GM23338 (cell line): Measurements from ENCODE around the gene CACNA1G. TPM values are rescaled to one million over a fixed set of nuclear protein-coding genes. Genes with fewer than 3 reads are reported as not detected.

ENCODE experiments used
- ATAC-seq: fragments of 200-7000 bp; cut with Tn5 transposase; 3 replicates; pipeline ENCODE4 v1.9.1; 2020
- DNase-seq: peaks from one replicate; pipeline ENCODE4 v3.0.0-alpha.2; 2015; ENCODE audit warnings: low spot score
- H2AFZ ChIP-seq: fragments of 200-600 bp; sonication (generic); 2 replicates; pipeline ENCODE4 v1.8.0; 2016; ENCODE audit warnings: antibody characterized with exemption, mild to moderate bottlenecking, moderate library complexity
- H3F3A ChIP-seq: fragments of 200-600 bp; sonication (generic); replicated peaks from 2 replicates; pipeline ENCODE4 v1.8.0; 2017; ENCODE audit warnings: antibody characterized with exemption, mixed run types, low read depth
- H3K27ac ChIP-seq: fragments of 200-600 bp; sonication (generic); 2 replicates; pipeline ENCODE4 v1.6.1; 2016; ENCODE audit warnings: low read depth
- H3K27me3 ChIP-seq: fragments of 200-600 bp; sonication (generic); 2 replicates; pipeline ENCODE4 v1.8.0; 2016; ENCODE audit warnings: mild to moderate bottlenecking, mixed run types, moderate library complexity; ENCODE audit not compliant: insufficient read depth
- H3K36me3 ChIP-seq: fragments of 200-600 bp; sonication (generic); 2 replicates; pipeline ENCODE4 v1.8.0; 2016; ENCODE audit warnings: mild to moderate bottlenecking; ENCODE audit not compliant: insufficient read depth
- H3K4me1 ChIP-seq: fragments of 200-600 bp; sonication (generic); 2 replicates; pipeline ENCODE4 v1.8.0; 2016; ENCODE audit warnings: mild to moderate bottlenecking, moderate library complexity; ENCODE audit not compliant: insufficient read depth
- H3K4me2 ChIP-seq: fragments of 200-600 bp; sonication (generic); 2 replicates; pipeline ENCODE4 v1.7.1; 2017; ENCODE audit warnings: mixed run types
- H3K4me3 ChIP-seq: fragments of 200-600 bp; sonication (generic); 2 replicates; pipeline ENCODE4 v1.6.1; 2016; ENCODE audit warnings: mixed run types
- H3K79me2 ChIP-seq: fragments of 200-600 bp; sonication (generic); replicated peaks from 2 replicates; pipeline ENCODE4 v1.8.0; 2017; ENCODE audit warnings: mild to moderate bottlenecking; ENCODE audit not compliant: insufficient read depth
- H3K9me2 ChIP-seq: fragments of 200-600 bp; sonication (generic); 2 replicates; pipeline ENCODE4 v1.8.0; 2017; ENCODE audit not compliant: insufficient read depth
- H4K20me1 ChIP-seq: fragments of 200-600 bp; sonication (generic); replicated peaks from 2 replicates; pipeline ENCODE4 v1.8.0; 2017; ENCODE audit warnings: mild to moderate bottlenecking; ENCODE audit not compliant: insufficient read depth
- H3K27ac Mint-ChIP-seq: 2 replicates; pipeline ENCODE4 v1.8.0; 2020; ENCODE audit warnings: inconsistent platforms, mild to moderate bottlenecking, moderate library complexity, mixed read lengths
- H3K27me3 Mint-ChIP-seq: 3 replicates; pipeline ENCODE4 v1.8.0; 2022; ENCODE audit warnings: low read depth, mild to moderate bottlenecking, moderate library complexity, mixed read lengths, inconsistent platforms; ENCODE audit not compliant: insufficient read depth, poor library complexity
- H3K36me3 Mint-ChIP-seq: 3 replicates; pipeline ENCODE4 v1.8.0; 2021; ENCODE audit warnings: low read depth, mild to moderate bottlenecking, inconsistent platforms, moderate library complexity, mixed read lengths
- H3K4me1 Mint-ChIP-seq: 3 replicates; pipeline ENCODE4 v1.8.0; 2020; ENCODE audit warnings: mild to moderate bottlenecking, inconsistent platforms, mixed read lengths
- H3K4me3 Mint-ChIP-seq: 3 replicates; pipeline ENCODE4 v1.8.0; 2021; ENCODE audit warnings: moderate library complexity, mild to moderate bottlenecking, inconsistent platforms, mixed read lengths
- H3K9me3 Mint-ChIP-seq: 3 replicates; pipeline ENCODE4 v1.8.0; 2020; ENCODE audit warnings: moderate library complexity, mild to moderate bottlenecking, inconsistent platforms, mixed read lengths
- ETS1 ChIP-seq: IDR thresholded peaks from 2 replicates; pipeline ENCODE4 v1.6.1; 2016; ENCODE audit warnings: antibody characterized with exemption
- EZH2 ChIP-seq: fragments of 200-600 bp; sonication (generic); IDR thresholded peaks from one replicate; pipeline ENCODE4 v1.8.0; 2017; ENCODE audit warnings: antibody characterized with exemption, mild to moderate bottlenecking, low read depth; ENCODE audit not compliant: unreplicated experiment
- EZH2phosphoT487 ChIP-seq: fragments of 200-600 bp; sonication (generic); IDR thresholded peaks from one replicate; pipeline ENCODE4 v1.8.1; 2018; ENCODE audit warnings: antibody characterized with exemption; ENCODE audit not compliant: unreplicated experiment
- JUNB ChIP-seq: IDR thresholded peaks from one replicate; pipeline ENCODE4 v1.6.1; 2016; ENCODE audit warnings: antibody characterized with exemption; ENCODE audit not compliant: unreplicated experiment
- POLR2AphosphoS5 ChIP-seq: IDR thresholded peaks from 2 replicates; pipeline ENCODE4 v1.6.1; 2016; ENCODE audit warnings: antibody characterized with exemption, low read depth
- REST ChIP-seq: IDR thresholded peaks from one replicate; pipeline ENCODE4 v1.6.1; 2018; ENCODE audit warnings: antibody characterized with exemption; ENCODE audit not compliant: unreplicated experiment
- STAT1 ChIP-seq: IDR thresholded peaks from one replicate; pipeline ENCODE4 v1.6.1; 2016; ENCODE audit warnings: antibody characterized with exemption; ENCODE audit not compliant: unreplicated experiment
- ZNF331 ChIP-seq: fragments of 250-450 bp; sonication (Bioruptor Pico); IDR thresholded peaks from 2 replicates; pipeline ENCODE4 v1.5.0; 2020; ENCODE audit warnings: low read depth, mild to moderate bottlenecking, moderate library complexity
- ZNF462 ChIP-seq: fragments of 250-450 bp; sonication (Bioruptor Pico); IDR thresholded peaks from 2 replicates; pipeline ENCODE4 v1.5.0; 2020; ENCODE audit warnings: mild to moderate bottlenecking, moderate library complexity
- polyA plus RNA-seq: library from polyadenylated mRNA; unstranded; fragments of >200 nt; fragmentation: Nextera tagmentation; extraction: Ambion mirVana; gene quantifications from 2 replicates; pipeline ENCODE4 v1.2.1, GENCODE V29; 2016
- total RNA-seq: library from RNA; depleted of rRNA; stranded (reverse); fragments of >200 nt; shearing (Covaris generic); gene quantifications from 2 replicates; pipeline ENCODE4 v1.2.3, GENCODE V29; 2014

The CACNA1G gene
- total and polyA plus RNA-seq, 2 experiments from 2014 or later = 1.4 to 5.1 TPM

GRCh38 chr17:50631908-50632571, 71.5 kb downstream of the CACNA1G start (continued):
- no peak for TF ChIP-seq REST

GRCh38 chr17:50632637-50633036, 72.1 kb downstream of the CACNA1G start:
- Histone ChIP-seq H3K27ac (no peak overlapping the region), H4K20me1 (no peaks in the 10 kb centered on the region), H3K9me2 (no peaks in the 10 kb centered on the region), H3K4me3 (no peak overlapping the region), H3K27me3 (peaks cover 53% of the 10 kb centered on the region), H3K4me1 (peaks cover 20% of the 10 kb centered on the region), H3K79me2 (no peaks in the 10 kb centered on the region), H2AFZ (no peak overlapping the region), H3F3A (0 out of 2 replicates have a peak, but pooled peaks cover 3% of the 10 kb centered on the region), H3K4me2 (no peak overlapping the region), H3K36me3 (no peaks in the 10 kb centered on the region)
- H3K4me1 Mint-ChIP-seq = peaks cover 34% of the 10 kb centered on the region
- H3K27ac Mint-ChIP-seq = no peak overlapping the region
- H3K36me3 Mint-ChIP-seq = no peaks in the 10 kb centered on the region
- no peaks in the 10 kb centered on the region for H3K9me3 Mint-ChIP-seq
- DNase-seq (no peak), ATAC-seq (no peak)
- no peak for TF ChIP-seq STAT1
- no peak overlapping the region for H3K4me3 Mint-ChIP-seq
- H3K27me3 Mint-ChIP-seq = peaks cover 43% of the 10 kb centered on the region

GRCh38 chr17:50633683-50634082, 73.2 kb downstream of the CACNA1G start:
- H3K4me3 ChIP-seq = no peak overlapping the region
- no peaks in the 10 kb centered on the region for H3K9me3 Mint-ChIP-seq
- no peak for TF ChIP-seq POLR2AphosphoS5
- TF ChIP-seq ZNF331 (CRISPR knock-in tag) = no peak
- no peak for TF ChIP-seq JUNB
- no peak for TF ChIP-seq EZH2phosphoT487
- no peak for TF ChIP-seq ETS1
- TF ChIP-seq STAT1 = no peak
- no peak for TF ChIP-seq EZH2
- no peak for TF ChIP-seq ZNF462 (CRISPR knock-in tag)

More at GRCh38 chr17:50633683-50634082, 73.2 kb downstream of the CACNA1G start:
- H3K27ac Mint-ChIP-seq = no peak overlapping the region
- H3K36me3 Mint-ChIP-seq = no peaks in the 10 kb centered on the region
- H3K27me3 Mint-ChIP-seq = peaks cover 43% of the 10 kb centered on the region
- Histone ChIP-seq H4K20me1 (no peaks in the 10 kb centered on the region), H2AFZ (no peak overlapping the region), H3K79me2 (no peaks in the 10 kb centered on the region), H3K4me1 (peaks cover 10% of the 10 kb centered on the region), H3K4me2 (no peak overlapping the region), H3K36me3 (no peaks in the 10 kb centered on the region), H3F3A (0 out of 2 replicates have a peak, but pooled peaks cover 3% of the 10 kb centered on the region), H3K27me3 (peaks cover 53% of the 10 kb centered on the region), H3K27ac (no peak overlapping the region), H3K9me2 (no peaks in the 10 kb centered on the region)
- H3K4me1 Mint-ChIP-seq = peaks cover 26% of the 10 kb centered on the region
- H3K4me3 Mint-ChIP-seq = peak overlapping the region; percentile 61; the same call in 2 of the 3 replicates
- DNase-seq = no peak
- ATAC-seq = no peak
